Left ventricle myocardium inferior (tissue), 1 donor: ENCODE results near the gene LRRC8E. TPM values are rescaled to one million over a fixed set of nuclear protein-coding genes. Genes with fewer than 3 reads are reported as not detected.
A peak's percentile ranks its signal among the peaks of the same experiment; 100 is the strongest.

Experiments
- DNase-seq: peaks from one replicate; pipeline ENCODE4 v3.0.0-alpha.2; 2020
- H3K27ac ChIP-seq: fragments of 200-600 bp; replicated peaks from 2 replicates; pipeline ENCODE4 v1.8.0; 2021
- H3K27me3 ChIP-seq: fragments of 200-600 bp; 2 replicates; pipeline ENCODE4 v1.8.0; 2021; ENCODE audit warnings: low read depth
- H3K36me3 ChIP-seq: fragments of 200-600 bp; 2 replicates; pipeline ENCODE4 v1.8.0; 2021
- H3K4me1 ChIP-seq: fragments of 200-600 bp; 2 replicates; pipeline ENCODE4 v1.8.0; 2021
- H3K4me3 ChIP-seq: fragments of 200-600 bp; 2 replicates; pipeline ENCODE4 v1.8.0; 2021; ENCODE audit warnings: mild to moderate bottlenecking, moderate library complexity
- H3K9me3 ChIP-seq: fragments of 200-600 bp; replicated peaks from 2 replicates; pipeline ENCODE4 v1.8.0; 2021
- CTCF ChIP-seq: fragments of 200-600 bp; IDR thresholded peaks from 2 replicates; pipeline ENCODE4 v1.8.0; 2021; ENCODE audit warnings: antibody characterized with exemption, mild to moderate bottlenecking, borderline replicate concordance
- intact Hi-C: fragments of 100-400 bp; cut with micrococcal nuclease; formaldehyde crosslinking; loops from one replicate; pipeline ENCODE4 v1.11.0; 2022
- total RNA-seq: library from RNA; stranded (reverse); fragmentation: NEBNext Ultra II Directional; extraction: Animal tissue kit (Norgen Biotek cat#: 25700); gene quantifications from one replicate; pipeline ENCODE4 v1.2.1, GENCODE V29; 2021
- donor health status: DM: no; HTN: yes; CAD: no; lungs with severe emphysema.

Gene LRRC8E
- total RNA-seq, 1 donor from 2014 or later: 0.44 TPM

GRCh38 chr19:7941895-7942596, 53.7 kb downstream of the LRRC8E start:
- TF ChIP-seq CTCF: no peak
- H3K36me3 ChIP-seq: peaks cover 38% of the 10 kb centered on the region
- no peaks in the 10 kb centered on the region for H3K27me3 ChIP-seq
- peaks cover 32% of the 10 kb centered on the region for H3K4me1 ChIP-seq
- H3K4me3 ChIP-seq: peak overlapping the region; percentile 75
- DNase-seq: no peak
- intact Hi-C loops: no loop called here
- H3K9me3 ChIP-seq: no peaks in the 10 kb centered on the region
- H3K27ac ChIP-seq: no peak overlapping the region

GRCh38 chr19:7942981-7943443, 54.7 kb downstream of the LRRC8E start:
- no peak for TF ChIP-seq CTCF
- no peak for DNase-seq
- H3K27me3 ChIP-seq: no peaks in the 10 kb centered on the region
- H3K36me3 ChIP-seq: peaks cover 29% of the 10 kb centered on the region
- H3K4me3 ChIP-seq: peak overlapping the region; percentile 75
- peaks cover 32% of the 10 kb centered on the region for H3K4me1 ChIP-seq
- peak overlapping the region; percentile 95 for H3K27ac ChIP-seq
- H3K9me3 ChIP-seq: no peaks in the 10 kb centered on the region
- intact Hi-C loops: no loop called here

GRCh38 chr19:7943444-7944176, 55.3 kb downstream of the LRRC8E start, which contains the start of gene TIMM44:
TIMM44 (minus strand) TSS chr19:7943666; CDS start chr19:7943651, 15 bp downstream.
- H3K27ac ChIP-seq: peak within 1 kb of the TSS; percentile 95
- H3K4me1 ChIP-seq: peaks cover 32% of the 10 kb centered on the region
- TF ChIP-seq CTCF: no peak
- peak; percentile 99 for DNase-seq
- H3K27me3 ChIP-seq: no peaks in the 10 kb centered on the region
- intact Hi-C loops: no loop called here
- H3K9me3 ChIP-seq: no peaks in the 10 kb centered on the region
- H3K36me3 ChIP-seq: peaks cover 23% of the 10 kb centered on the region
- H3K4me3 ChIP-seq: peak within 1 kb of the TSS; percentile 75

- Histone ChIP-seq H3K27me3 (no peaks in the 10 kb centered on the region), H3K36me3 (peaks cover 16% of the 10 kb centered on the region), H3K4me1 (peaks cover 27% of the 10 kb centered on the region), H3K27ac (peak overlapping the region; percentile 95), H3K9me3 (no peaks in the 10 kb centered on the region), H3K4me3 (peak overlapping the region; percentile 75)
- peak; percentile 86 for DNase-seq
- intact Hi-C loops: no loop called here
- peak; percentile 90 for TF ChIP-seq CTCF
Observed at GRCh38 chr19:7944177-7944761, 56.0 kb downstream of the LRRC8E start.

GRCh38 chr19:7947939-7948338, 59.6 kb downstream of the LRRC8E start:
- TF ChIP-seq CTCF: no peak
- no peak for DNase-seq
- Histone ChIP-seq H3K9me3 (no peaks in the 10 kb centered on the region), H3K27ac (no peak overlapping the region), H3K4me1 (peaks cover 28% of the 10 kb centered on the region), H3K27me3 (no peaks in the 10 kb centered on the region), H3K4me3 (no peak overlapping the region), H3K36me3 (no peaks in the 10 kb centered on the region)
- intact Hi-C loops: no loop called here

Other genes with a start within 250 kb of the LRRC8E start
- 0.99 TPM for gene RETN, start 219.5 kb upstream of the LRRC8E start, total RNA-seq
- 0.60 TPM for gene MCEMP1, start 211.4 kb upstream of the LRRC8E start, total RNA-seq
- gene TRAPPC5, start 207.7 kb upstream of the LRRC8E start, total RNA-seq: 116 TPM
- 0.30 TPM for gene FCER2, start 186.4 kb upstream of the LRRC8E start, total RNA-seq
- 0.71 TPM for gene CLEC4G, start 156.4 kb upstream of the LRRC8E start, total RNA-seq
- 7.0 TPM for gene CD209, start 141.0 kb upstream of the LRRC8E start, total RNA-seq
- not detected for gene CLEC4M, start 125.3 kb upstream of the LRRC8E start, total RNA-seq
- 22.9 TPM for gene EVI5L, start 58.3 kb upstream of the LRRC8E start, total RNA-seq
- gene PRR36, start 14.1 kb upstream of the LRRC8E start, total RNA-seq: not detected
- gene MAP2K7, start 15.4 kb downstream of the LRRC8E start, total RNA-seq: 24.2 TPM
- gene TGFBR3L, start 26.3 kb downstream of the LRRC8E start, total RNA-seq: 8.2 TPM
- gene SNAPC2, start 31.8 kb downstream of the LRRC8E start, total RNA-seq: 9.8 TPM
- gene CTXN1, start 37.6 kb downstream of the LRRC8E start, total RNA-seq: 0.22 TPM
- gene TIMM44, start 55.2 kb downstream of the LRRC8E start, total RNA-seq: 89.1 TPM
- gene ELAVL1, start 117.1 kb downstream of the LRRC8E start, total RNA-seq: 50.5 TPM
- gene CCL25, start 164.2 kb downstream of the LRRC8E start, total RNA-seq: not detected